ENCODE measurements around the gene TBC1D8B. TPM values are rescaled to one million over a fixed set of nuclear protein-coding genes. Genes with fewer than 3 reads are reported as not detected.
A peak's percentile ranks its signal among the peaks of the same experiment; 100 is the strongest.

The TBC1D8B gene
- total RNA-seq, 4 donors from 2014 or later: 3.5 to 9.5 (median 7.0) TPM

- no peak for DNase-seq (ENCODE audit: low spot score)
- TF ChIP-seq, protein P1, sequence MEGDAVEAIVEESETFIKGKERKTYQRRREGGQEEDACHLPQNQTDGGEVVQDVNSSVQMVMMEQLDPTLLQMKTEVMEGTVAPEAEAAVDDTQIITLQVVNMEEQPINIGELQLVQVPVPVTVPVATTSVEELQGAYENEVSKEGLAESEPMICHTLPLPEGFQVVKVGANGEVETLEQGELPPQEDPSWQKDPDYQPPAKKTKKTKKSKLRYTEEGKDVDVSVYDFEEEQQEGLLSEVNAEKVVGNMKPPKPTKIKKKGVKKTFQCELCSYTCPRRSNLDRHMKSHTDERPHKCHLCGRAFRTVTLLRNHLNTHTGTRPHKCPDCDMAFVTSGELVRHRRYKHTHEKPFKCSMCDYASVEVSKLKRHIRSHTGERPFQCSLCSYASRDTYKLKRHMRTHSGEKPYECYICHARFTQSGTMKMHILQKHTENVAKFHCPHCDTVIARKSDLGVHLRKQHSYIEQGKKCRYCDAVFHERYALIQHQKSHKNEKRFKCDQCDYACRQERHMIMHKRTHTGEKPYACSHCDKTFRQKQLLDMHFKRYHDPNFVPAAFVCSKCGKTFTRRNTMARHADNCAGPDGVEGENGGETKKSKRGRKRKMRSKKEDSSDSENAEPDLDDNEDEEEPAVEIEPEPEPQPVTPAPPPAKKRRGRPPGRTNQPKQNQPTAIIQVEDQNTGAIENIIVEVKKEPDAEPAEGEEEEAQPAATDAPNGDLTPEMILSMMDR (IDR thresholded peaks at IDR 0.05): no peak
- ATAC-seq (ENCODE audit: low FRiP score): no peak
Observed at GRCh38 chrX:106875151-106875550, 72.7 kb downstream of the TBC1D8B start.

DNA sequence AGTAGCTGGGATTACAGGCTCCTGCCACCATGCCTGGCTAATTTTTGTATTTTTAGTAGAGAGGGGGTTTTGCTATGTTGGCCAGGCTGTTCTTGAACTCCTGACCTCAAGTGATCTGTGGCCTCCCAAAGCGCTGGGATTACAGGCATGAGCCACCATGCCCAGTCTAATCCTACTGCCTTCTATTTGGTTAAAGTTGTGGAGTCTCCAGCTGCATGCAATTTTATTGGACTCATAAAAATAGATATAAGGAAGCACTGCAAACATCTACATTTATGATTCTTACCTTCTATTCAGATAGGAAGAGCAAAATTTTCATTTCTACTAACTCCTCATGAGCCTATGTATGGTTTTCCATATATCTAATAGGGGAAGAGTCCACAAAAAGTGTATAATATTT lies 87.0 kb downstream of the TBC1D8B start:
- no peak for DNase-seq (ENCODE audit: low spot score)
- TF ChIP-seq, protein P1 (IDR thresholded peaks at IDR 0.05): no peak
- no peak for ATAC-seq (ENCODE audit: low FRiP score)

GRCh38 chrX:106891762-106892460 lies 89.4 kb downstream of the TBC1D8B start:
- DNase-seq (ENCODE audit: low spot score) (no peak), ATAC-seq (ENCODE audit: low FRiP score) (no peak)
- TF ChIP-seq, protein P1 (IDR thresholded peaks at IDR 0.05): no peak

DNA sequence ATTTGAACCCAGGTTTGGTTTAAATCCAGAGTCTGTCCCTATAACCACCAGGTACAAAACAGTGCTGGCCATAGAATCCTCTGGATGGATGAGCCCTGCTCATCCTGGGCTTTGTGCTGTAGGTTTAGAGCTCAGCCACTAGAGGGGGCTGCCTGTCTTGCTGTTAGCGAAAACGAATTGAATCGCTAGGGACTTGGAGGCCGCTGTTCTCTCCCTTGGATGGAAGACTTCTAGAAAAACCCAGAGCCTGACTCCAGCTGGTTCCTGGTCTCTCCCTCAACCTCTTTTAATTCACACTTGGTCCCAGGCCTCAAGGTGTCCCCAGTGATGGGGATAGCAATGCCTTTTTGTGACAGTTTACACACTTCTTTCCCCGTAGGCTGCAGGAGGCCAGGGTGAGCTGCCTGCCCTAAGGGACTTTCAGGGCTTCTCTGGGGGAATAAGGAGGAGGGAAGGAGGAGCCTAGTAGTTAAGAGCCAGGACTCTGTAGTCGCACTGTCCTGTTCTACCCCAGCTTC lies 92.0 kb downstream of the TBC1D8B start:
- TF ChIP-seq, protein P1 (IDR thresholded peaks at IDR 0.05): peak in 1 of 3 donors; percentile 55
- ATAC-seq (ENCODE audit: low FRiP score): peak; percentile 76
- DNase-seq (ENCODE audit: low spot score): no peak

GRCh38 chrX:106894978-106895452 lies 92.5 kb downstream of the TBC1D8B start:
- ATAC-seq (ENCODE audit: low FRiP score) (peak; percentile 61), DNase-seq (ENCODE audit: low spot score) (no peak)
- TF ChIP-seq, protein P1 (IDR thresholded peaks at IDR 0.05): no peak

DNA sequence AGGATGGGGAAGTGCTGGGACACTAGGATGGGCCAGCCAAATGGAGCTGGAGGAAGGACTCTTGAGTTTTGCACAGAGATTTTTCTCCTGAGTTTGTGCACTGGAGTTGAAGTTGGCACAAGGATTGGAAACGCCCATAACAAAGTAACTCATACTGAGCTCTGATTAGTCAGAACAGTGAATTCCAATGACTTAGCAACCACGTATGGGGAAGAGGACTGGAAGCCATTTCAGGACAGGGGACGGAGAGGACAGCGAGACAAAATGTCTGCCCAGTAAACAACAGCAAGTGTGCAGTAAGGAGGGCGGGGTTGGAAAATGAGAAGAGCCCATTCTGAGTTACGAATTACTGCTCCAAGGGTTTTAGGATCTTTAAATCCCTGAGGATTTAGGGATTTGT lies 94.8 kb downstream of the TBC1D8B start:
- no peak for DNase-seq (ENCODE audit: low spot score)
- TF ChIP-seq, protein P1 (IDR thresholded peaks at IDR 0.05): no peak
- ATAC-seq (ENCODE audit: low FRiP score): no peak

DNA sequence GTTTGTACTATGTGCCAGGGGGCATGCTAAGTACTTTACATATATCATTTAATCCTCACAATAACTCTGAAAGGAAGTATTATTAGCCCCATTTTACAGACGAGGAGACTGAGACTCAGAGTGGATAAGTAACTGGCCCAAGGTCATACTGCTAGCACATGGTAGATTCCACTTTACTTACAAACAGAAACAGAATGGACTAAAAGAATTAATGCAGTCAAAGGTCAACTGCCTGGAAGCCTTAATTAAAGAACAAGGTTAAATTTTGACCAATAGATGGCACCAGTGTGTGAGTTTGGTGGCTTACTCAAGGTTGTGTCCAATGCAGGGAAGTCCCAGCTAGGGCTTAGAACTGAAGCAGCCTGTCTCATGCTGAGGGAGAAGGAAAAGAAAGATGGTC lies 96.0 kb downstream of the TBC1D8B start:
- ATAC-seq (ENCODE audit: low FRiP score): no peak
- DNase-seq (ENCODE audit: low spot score): no peak
- TF ChIP-seq, protein P1 (IDR thresholded peaks at IDR 0.05): no peak
